Activated CD8-positive, alpha-beta memory T cell treated with anti-CD3 and anti-CD28 coated beads, Interleukin-2, amount 50 U/mL, for 4 hours (primary cell): Measurements from ENCODE around the gene MAST2.
"Not testable (repeated sequence)": the region's sequence is repeated elsewhere in the genome, so short reads cannot be mapped to it uniquely, and the experiment has no call there.

Source experiments
- DNase-seq: peaks from one replicate; pipeline ENCODE4 v3.0.0-alpha.2; 2020

MAST2 gene

DNA sequence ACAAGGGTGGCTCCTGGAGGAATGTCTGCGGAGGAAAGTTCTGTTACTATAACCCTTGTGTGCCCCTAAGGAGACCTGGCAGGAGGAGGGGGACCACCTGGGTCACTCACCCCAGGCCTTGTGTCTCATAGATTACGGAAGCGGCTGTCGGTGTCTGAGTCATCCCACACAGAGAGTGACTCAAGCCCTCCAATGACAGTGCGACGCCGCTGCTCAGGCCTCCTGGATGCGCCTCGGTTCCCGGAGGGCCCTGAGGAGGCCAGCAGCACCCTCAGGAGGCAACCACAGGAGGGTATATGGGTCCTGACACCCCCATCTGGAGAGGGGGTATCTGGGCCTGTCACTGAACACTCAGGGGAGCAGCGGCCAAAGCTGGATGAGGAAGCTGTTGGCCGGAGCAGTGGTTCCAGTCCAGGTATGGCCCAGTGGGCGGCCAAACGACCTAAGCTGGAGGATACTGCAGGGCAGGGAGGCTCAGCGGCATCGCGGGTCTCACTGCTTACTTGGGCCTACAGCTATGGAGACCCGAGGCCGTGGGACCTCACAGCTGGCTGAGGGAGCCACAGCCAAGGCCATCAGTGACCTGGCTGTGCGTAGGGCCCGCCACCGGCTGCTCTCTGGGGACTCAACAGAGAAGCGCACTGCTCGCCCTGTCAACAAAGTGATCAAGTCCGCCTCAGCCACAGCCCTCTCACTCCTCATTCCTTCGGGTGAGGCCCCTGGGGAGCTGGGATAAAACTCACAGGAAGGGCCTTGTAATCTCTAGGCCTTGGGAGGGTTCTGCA, 227.7 kb downstream of the MAST2 start:
- DNase-seq = no peak

DNA sequence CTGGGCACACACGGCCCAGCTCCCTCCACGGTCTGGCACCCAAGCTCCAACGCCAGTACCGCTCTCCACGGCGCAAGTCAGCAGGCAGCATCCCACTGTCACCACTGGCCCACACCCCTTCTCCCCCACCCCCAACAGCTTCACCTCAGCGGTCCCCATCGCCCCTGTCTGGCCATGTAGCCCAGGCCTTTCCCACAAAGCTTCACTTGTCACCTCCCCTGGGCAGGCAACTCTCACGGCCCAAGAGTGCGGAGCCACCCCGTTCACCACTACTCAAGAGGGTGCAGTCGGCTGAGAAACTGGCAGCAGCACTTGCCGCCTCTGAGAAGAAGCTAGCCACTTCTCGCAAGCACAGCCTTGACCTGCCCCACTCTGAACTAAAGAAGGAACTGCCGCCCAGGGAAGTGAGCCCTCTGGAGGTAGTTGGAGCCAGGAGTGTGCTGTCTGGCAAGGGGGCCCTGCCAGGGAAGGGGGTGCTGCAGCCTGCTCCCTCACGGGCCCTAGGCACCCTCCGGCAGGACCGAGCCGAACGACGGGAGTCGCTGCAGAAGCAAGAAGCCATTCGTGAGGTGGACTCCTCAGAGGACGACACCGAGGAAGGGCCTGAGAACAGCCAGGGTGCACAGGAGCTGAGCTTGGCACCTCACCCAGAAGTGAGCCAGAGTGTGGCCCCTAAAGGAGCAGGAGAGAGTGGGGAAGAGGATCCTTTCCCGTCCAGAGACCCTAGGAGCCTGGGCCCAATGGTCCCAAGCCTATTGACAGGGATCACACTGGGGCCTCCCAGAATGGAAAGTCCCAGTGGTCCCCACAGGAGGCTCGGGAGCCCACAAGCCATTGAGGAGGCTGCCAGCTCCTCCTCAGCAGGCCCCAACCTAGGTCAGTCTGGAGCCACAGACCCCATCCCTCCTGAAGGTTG, 231.4 kb downstream of the MAST2 start:
- no peak for DNase-seq

DNA sequence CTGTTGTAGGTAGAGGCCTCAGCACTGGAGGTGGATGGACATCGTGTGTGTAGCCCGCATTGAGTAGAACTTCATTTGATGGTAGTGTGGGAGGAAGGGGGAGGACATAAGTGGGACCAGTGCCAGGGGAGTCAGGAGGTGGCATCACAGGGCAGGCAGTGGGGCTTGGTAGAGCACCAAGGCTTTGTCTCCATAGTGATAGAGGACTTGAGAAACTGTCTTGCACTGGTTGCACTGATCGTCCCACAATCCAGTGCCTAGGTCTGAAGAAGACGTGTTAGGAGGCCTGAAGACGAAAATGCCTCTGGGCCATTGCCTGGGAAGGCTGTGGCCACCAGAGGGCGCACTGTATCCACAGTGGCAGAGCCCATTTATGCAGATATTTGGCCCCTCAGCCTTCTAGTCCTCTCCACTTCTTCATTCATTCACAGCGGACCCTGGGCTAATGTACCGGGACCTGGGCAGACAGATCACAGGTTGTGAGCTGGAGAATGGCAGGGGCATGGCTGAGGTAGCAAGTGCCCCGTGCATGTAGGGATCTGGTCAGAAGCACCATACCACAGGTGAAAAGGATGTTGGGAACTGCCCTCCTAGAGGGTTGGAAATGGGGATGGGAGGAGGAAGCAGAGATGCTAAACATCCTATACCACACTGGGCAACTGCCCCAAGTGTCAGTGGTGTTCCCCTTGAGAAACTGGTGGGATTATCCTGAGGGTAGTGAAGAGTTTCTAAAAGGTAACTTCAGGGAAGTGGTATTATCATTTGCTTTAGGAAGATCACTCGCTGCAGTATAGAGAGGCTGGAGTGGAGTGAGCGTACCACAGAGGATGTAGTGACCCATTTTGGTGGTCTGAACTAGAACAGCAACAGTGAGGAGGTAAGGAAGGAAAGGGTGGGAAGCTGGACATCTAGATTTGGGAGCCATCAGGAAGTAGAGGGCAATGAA, 233.8 kb downstream of the MAST2 start:
- peak; percentile 88 for DNase-seq

DNA sequence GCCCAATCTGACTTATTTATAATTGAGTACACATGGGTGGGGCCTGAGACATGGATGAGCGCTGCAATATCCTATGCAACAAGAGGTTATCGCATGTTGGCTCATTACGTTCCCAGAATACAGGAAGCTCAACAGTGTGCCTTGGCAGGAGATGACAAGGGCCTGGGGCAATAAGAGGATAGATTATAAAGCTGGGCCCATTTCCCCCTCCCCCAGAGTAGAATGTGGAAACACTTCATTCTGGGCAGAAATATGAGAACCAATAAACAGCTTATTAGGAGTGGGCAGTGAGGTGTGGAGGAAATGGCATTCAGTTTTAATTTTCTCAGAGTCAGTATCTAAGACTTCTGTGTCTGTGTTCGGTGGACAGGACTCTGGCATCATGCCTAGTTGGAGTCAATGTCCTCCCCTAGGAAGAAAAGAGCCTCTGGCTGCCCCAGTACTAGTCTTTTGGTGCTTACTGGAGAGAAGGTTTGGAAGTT, 236.2 kb downstream of the MAST2 start:
- DNase-seq = no peak

DNA sequence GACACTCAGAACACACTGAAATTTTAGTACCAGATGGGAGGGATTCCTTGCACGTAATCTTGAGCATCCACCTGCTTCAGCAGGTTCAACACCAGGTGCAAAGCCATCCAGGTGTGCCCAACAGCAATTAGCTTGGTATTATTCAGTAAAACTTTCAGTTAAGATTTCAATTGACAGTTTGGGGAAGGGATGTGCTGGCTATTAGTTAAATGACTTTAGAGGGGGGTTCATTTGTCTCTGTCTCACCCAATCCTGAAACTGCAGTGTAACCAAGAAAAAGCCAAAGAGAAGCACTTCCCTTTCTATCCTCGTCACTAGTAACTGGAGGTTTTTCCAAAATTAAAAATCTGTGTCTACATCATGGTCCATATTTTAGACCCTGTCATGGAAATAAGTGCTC, 238.1 kb downstream of the MAST2 start:
- no peak for DNase-seq

DNA sequence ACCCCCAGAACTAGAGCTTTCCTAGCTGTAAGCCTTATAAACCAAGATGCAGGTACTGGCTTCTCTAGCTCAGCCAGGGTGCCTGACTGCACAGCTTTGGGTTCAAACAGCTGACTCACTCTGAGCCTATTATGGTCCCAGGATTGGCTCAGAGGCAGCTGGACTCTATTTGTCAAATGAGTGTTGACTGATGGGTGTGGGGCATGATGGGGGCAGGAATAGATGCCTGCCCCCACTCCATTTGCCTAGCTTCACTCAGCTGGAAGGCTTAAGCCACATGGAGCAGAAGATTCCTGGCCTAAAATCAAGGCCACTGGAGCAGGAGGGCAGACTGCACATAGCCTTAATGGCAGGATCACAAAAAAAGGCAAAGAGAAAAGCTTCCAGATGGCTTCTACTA, 238.6 kb downstream of the MAST2 start:
- no peak for DNase-seq

DNA sequence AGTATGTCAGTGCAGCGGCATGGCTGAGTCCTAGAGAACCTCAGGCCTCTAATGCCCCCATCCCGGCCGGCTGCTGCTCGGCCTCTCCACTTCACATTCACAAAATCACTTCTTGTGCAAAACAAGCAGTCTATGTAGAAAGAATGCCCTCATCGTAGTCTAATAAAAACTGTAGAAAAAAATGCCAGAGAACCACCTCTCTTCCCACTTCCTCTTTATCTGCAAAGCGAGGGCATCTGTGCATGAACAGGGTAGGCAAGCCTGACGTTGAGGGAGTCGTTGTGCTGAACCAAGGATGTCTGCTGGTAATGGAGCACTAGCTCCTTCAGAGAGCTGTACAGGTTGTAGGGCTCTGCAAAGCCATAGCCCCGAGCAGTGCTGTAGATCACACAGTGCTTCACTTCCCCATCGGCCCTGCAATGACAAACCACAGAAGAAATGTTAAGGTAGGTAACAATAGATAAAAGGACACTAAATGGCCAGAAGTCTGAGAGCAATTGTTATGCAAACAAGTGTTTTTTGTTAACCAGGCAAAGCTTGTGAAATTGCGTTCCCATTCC, 240.1 kb downstream of the MAST2 start:
- DNase-seq = no peak

DNA sequence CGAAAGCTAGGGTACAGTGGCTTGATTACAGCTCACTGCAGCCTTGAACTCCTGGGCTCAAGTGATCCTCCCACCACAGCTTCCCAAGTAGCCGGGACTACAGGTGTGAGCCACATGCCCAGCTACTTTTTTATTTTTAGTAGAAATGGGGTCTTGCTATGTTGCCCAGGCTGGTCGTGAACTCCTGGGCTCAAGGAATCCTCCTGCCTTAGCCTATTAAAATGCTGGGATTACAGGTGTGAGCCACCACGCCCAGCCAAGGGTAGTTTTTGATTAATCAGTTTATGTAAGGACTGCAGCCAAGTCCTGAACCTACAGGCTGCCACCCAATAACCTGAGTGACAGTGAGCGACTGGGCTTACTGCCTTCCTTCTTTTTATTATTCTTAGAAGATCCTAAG, 240.7 kb downstream of the MAST2 start:
- no peak for DNase-seq

DNA sequence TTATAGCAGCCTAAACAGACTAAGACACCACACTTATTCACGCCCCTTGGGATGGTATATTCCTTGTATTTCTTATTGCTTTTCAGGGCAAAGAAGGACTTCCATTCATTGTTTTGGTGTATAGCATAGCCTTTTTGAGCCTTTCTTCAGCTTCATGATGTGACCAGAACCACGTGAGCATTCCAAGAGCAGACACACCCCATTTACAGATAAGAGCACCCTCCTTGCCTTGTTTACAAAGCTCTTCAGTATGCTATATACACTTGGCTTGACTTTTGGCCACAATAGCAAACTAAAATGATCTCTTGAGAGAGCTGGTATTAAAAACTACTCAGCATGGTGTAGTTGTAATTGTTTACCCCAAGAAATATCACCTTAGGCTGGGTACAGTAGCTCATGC, 250.3 kb downstream of the MAST2 start:
- DNase-seq = no peak

DNA sequence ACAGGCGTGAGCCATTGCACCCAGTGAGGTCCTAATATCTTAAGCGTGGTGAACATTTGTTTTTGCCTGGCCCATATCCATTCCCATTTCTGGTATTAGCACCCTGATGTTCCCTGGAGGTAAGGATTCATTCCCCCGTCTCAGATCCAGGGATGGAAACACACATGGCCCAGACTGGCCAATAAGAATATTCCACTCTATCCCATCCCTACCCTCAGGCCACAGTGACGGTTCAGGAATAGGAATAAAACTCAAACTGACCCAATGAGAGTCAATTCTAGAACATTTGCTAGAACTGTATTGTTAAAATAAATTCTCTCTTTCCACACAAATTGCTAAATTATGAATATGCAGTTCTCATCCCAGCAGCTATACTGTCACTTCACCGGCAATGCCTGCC, 252.9 kb downstream of the MAST2 start:
- DNase-seq = no peak

DNA sequence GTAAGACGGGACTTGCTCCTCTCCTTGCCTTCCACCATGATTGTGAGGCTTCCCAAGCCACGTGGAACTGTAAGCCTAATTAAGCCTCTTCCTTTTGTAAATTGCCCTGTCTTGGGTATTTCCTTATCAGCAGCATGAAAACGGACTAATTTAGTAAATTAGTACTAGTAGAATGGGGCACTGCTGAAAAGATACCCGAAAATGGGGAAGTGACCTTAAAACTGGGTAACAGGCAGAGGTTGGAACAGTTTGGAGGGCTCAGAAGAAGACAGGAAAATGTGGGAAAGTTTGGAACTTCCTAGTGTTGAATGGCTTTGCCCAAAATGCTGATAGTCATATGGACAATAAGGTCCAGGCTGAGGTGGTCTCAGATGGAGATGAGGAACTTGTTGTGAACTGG, 253.8 kb downstream of the MAST2 start:
- not testable (repeated sequence) for DNase-seq

DNA sequence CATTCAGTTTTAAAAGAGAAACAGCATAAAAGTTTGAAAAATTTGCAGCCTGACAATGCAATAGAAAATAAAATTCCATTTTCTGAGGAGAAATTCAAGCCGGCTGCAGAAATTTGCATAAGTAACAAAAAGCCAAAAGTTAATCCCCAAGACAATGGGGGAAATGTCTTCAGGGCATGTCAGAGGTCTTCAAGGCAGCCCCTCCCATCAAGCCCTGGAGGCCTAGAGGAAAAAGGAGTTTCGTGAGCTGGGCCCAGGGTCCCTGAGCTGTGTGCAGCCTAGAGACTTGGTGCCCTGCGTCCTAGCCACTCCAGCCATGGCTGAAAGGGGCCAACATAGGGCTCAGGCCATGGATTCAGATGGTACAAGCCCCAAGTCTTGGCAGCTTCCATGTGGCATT, 254.4 kb downstream of the MAST2 start:
- no peak for DNase-seq

DNA sequence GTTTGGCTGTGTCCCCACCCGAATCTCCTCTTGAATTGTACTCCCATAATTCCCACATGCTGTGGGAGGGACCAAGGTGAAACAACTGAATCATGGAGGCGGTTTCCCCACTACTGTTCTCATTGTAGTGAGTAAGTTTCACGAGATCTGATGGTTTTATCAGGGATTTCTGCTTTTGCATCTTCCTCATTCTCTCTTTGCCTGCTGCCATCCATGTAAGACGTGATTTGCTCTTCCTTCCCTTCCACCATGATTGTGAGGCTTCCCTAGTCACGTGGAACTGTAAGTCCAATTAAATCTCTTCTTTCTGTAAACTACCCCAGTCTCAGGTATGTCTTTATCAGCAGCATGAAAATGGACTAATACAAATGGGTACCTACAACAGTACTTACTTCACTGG, 255.5 kb downstream of the MAST2 start:
- DNase-seq = no peak

DNA sequence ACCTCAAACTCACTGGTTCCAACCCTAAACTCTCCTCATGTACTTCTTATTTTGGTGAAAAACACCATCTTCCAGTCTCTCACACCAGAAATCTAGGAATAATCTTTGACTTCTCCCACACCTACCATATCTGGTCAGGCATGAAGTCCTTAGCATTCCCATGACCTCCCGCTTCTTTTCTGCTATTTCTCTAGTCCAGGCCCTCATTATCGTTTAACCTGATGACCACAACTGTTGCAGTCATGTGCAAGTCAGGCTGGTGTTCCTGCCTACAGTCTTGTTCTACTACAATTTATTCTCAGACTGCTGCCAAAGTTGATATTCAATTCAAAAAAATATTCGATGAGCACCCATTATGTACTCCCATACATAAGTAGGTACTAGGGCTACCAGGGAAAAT, 257.7 kb downstream of the MAST2 start:
- DNase-seq = no peak

DNA sequence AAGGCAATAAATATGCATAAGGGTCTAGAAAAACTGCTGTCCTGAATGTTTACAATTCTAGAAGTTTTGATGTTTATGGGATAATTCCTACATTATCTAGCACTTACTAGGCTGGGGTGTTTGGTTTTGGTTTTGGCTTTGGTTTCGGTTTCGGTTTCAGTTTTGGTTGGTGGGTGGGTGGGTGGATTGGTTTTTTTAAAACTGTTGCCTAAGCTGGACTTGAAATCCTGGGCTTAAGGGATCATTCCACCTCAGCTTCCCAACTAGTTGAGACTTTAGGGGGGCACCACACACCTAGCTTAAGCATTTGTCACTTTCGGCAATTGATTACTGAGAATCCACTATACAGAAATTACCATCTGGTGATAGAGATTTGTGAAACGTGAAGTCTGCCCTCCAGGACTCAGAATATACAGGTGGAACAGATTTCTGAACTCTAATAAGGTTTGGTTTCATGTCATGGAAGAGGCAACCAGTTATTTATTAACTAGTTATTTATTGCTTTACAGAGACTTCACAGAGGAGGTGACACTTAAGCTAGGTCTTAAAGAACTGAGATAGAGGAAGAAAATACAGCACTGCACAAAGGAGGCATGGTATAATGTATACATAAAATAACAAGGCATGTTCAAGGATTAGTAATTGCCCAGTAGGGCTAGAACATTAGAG, 259.4 kb downstream of the MAST2 start:
- no peak for DNase-seq

DNA sequence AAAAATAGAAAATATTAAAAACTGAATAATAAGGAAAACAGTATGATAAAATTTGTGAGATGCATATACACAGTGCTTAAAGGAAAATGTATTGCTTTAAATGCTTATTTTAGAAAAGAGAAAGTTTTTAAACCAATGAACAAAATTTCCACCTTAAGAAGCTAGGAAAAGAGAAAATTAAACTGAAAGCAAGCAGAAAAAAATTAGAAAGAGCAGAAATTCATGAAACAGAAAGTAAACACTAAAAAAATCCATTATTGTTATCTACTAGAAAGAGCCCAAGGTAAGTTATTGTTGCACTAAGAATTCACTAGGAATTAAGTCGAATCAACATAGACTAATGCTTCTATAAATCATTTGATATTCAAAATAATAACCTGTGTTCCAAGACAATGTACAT, 261.3 kb downstream of the MAST2 start:
- no peak for DNase-seq

DNA sequence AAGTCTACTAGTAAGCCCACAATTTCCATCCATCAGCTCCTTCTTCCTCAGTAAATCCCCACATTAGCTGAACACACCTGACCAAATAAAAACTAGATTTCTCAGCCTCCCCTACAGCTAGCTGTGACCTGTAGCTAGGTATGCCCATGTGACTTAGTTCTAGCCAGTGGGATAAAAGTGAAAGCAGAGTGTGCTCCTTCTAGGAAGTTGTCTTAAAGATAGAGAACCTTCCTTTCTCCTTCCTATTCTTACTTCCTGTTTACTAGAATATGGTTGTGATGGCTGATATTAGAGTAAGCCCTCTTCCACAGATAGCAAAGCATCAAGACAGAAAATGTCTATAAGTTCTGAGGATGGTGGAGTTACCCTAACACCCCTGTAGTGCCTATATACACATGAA, 262.0 kb downstream of the MAST2 start:
- no peak for DNase-seq

DNA sequence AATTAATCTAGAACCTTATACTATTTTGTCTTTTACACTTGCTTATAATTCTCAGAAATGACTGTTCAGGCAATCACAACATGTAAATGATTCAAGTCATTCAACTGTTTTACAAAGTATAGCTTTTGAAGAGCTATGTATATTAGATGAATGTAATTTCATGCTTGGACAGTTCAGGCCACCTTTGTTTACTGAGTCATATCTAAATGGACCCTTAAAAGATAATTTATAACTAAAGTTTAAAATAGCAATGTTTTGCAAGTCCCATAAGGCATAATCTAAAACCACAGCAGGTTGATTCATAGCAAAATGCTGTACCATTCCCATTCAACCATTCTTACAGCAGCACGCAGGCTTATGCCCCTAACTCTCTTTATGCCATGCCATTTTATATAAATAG, 264.2 kb downstream of the MAST2 start:
- no peak for DNase-seq

DNA sequence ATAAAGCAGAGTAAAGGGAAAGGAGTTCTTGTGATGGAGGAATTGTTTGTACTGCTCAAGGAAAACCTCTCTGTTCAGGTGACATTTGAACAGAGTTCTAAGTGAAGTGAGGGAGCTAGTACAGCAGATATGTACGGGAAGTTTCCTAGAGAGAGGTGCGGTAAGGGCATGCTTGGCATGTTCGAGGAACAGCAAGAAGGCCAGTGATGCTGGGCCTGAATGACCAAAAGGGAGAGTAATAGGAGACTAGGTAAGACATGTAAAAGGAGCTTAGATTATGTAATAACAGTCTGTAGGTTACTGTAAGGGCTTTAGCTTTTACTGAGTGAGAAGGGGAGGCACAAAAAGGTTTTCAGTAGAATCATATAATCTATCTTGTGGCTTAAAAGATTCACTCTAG, 265.1 kb downstream of the MAST2 start:
- no peak for DNase-seq

DNA sequence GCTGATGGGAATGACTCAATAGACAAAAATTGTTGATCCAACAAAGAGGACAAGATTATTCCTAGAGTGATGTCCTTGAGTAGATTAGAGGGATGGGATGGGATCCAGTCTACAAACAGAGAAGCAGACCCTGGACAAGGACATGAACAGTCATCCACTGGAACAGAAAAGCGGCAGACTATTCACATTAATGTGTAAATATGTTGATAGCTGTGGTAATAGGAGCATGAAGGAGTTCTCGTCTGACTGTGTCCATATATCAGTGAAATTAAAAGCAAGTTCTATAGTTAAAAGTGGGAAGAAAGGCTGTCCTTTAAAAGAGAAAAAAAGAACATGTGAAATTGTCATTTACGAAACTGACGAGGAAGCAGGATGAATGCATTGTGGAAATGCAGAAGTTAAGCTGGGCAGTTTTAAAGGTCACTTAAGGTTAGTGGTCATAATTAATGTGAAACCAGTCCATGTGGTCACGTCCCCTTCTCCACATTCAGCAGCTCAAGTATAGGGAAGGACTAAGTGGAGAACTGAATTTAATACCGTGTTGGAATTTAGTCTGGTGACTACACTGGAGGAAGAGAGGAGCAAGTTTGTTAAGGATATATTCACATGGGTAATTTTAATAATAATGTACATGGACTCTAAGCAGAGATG, 266.9 kb downstream of the MAST2 start:
- DNase-seq = no peak

DNA sequence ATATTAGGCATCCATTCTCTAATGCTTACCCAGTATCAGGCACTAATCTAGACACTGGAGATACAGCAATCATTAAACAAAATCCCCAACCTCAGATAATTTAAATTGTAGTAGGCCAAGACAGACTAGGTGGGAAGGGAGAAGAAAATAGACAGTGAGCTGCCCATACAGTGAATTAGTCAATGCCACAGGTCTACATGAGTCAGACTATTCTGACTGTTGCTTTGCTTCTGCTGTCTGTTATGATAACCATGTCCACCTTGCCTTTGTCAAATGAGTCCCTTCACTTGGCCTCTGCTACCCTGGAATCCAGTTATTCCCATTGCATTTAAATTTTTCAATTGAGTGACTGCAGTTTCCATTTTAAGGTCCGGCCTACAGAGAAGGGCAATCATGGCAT, 269.6 kb downstream of the MAST2 start:
- no peak for DNase-seq

DNA sequence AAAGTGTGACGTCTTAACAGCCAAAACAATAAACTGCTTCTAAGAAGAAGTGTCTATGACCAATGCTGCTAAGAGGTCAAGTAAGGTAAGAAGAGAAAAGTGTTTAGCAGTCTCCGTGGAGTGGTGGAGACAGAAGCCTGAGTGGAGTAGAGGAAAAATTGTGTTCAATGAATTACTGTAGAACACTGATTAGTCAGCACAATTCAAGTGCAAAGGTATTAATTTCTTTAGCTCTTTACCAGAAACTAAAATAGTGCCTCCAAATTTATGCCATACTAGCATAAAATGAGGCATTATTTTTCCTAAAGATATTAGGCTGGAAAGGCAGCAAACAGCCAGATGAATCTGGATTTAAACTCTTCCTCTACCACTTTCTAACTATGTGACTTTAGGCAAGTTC, 272.9 kb downstream of the MAST2 start:
- no peak for DNase-seq
